ENCODE results near the gene PCID2.
A peak's percentile ranks its signal among the peaks of the same experiment; 100 is the strongest.

The PCID2 gene

GRCh38 chr13:113157206-113157928, 51.1 kb downstream of the PCID2 start:
- no peak overlapping the region for H3K27ac ChIP-seq
- H3K4me1 ChIP-seq: no peaks in the 10 kb centered on the region
- no peaks in the 10 kb centered on the region for H3K9me3 ChIP-seq (ENCODE audit: control insufficient read depth, low read length)
- no peaks in the 10 kb centered on the region for H3K79me2 ChIP-seq
- no peak overlapping the region for H2AFZ ChIP-seq
- no peak overlapping the region for H3K4me3 ChIP-seq (ENCODE audit: low read depth, low read length)
- no peaks in the 10 kb centered on the region for H3K36me3 ChIP-seq (ENCODE audit: control insufficient read depth, insufficient read depth, low read length)
- no peak overlapping the region for H3K4me2 ChIP-seq (ENCODE audit: low read length)
- no peak for TF ChIP-seq CTCF (IDR thresholded peaks at IDR 0.05)
- H3K27me3 ChIP-seq (ENCODE audit: control insufficient read depth, insufficient read depth, low read length): no peaks in the 10 kb centered on the region
- no peak overlapping the region for H3K9ac ChIP-seq

GRCh38 chr13:113155982-113156655, 52.4 kb downstream of the PCID2 start:
- no peak overlapping the region for H3K4me3 ChIP-seq (ENCODE audit: low read depth, low read length)
- no peaks in the 10 kb centered on the region for H3K27me3 ChIP-seq (ENCODE audit: control insufficient read depth, insufficient read depth, low read length)
- H3K4me2 ChIP-seq (ENCODE audit: low read length): no peak overlapping the region
- no peak overlapping the region for H3K27ac ChIP-seq
- H3K36me3 ChIP-seq (ENCODE audit: control insufficient read depth, insufficient read depth, low read length): no peaks in the 10 kb centered on the region
- no peak for TF ChIP-seq CTCF (IDR thresholded peaks at IDR 0.05)
- no peak overlapping the region for H3K9ac ChIP-seq
- H3K79me2 ChIP-seq: no peaks in the 10 kb centered on the region
- peaks cover 3% of the 10 kb centered on the region for H3K4me1 ChIP-seq
- H3K9me3 ChIP-seq (ENCODE audit: control insufficient read depth, low read length): no peaks in the 10 kb centered on the region
- no peak overlapping the region for H2AFZ ChIP-seq

- no peak for TF ChIP-seq CTCF (IDR thresholded peaks at IDR 0.05)
- peaks cover 3% of the 10 kb centered on the region for H3K4me1 ChIP-seq
- no peaks in the 10 kb centered on the region for H3K79me2 ChIP-seq
- H3K9me3 ChIP-seq (ENCODE audit: control insufficient read depth, low read length): no peaks in the 10 kb centered on the region
- no peak overlapping the region for H2AFZ ChIP-seq
- no peaks in the 10 kb centered on the region for H3K36me3 ChIP-seq (ENCODE audit: control insufficient read depth, insufficient read depth, low read length)
- H3K27me3 ChIP-seq (ENCODE audit: control insufficient read depth, insufficient read depth, low read length): no peaks in the 10 kb centered on the region
- no peak overlapping the region for H3K27ac ChIP-seq
- H3K4me2 ChIP-seq (ENCODE audit: low read length): no peak overlapping the region
- H3K9ac ChIP-seq: no peak overlapping the region
- no peak overlapping the region for H3K4me3 ChIP-seq (ENCODE audit: low read depth, low read length)
Observed at GRCh38 chr13:113155201-113155600, 53.3 kb downstream of the PCID2 start.

GRCh38 chr13:113153810-113154748, 54.4 kb downstream of the PCID2 start:
- Histone ChIP-seq H3K4me3 (ENCODE audit: low read depth, low read length) (peak overlapping the region; percentile 67), H3K9ac (no peak overlapping the region), H3K27me3 (ENCODE audit: control insufficient read depth, insufficient read depth, low read length) (no peaks in the 10 kb centered on the region), H3K36me3 (ENCODE audit: control insufficient read depth, insufficient read depth, low read length) (no peaks in the 10 kb centered on the region), H3K4me1 (peaks cover 3% of the 10 kb centered on the region), H2AFZ (peak overlapping the region; percentile 86), H3K27ac (peak overlapping the region; percentile 80), H3K9me3 (ENCODE audit: control insufficient read depth, low read length) (no peaks in the 10 kb centered on the region), H3K4me2 (ENCODE audit: low read length) (peak overlapping the region; percentile 99), H3K79me2 (no peaks in the 10 kb centered on the region)
- no peak for TF ChIP-seq CTCF (IDR thresholded peaks at IDR 0.05)

Data from parathyroid adenoma (tissue), 2 donors.